ENCODE data around the gene PMS2. TPM values are rescaled to one million over a fixed set of nuclear protein-coding genes. Genes with fewer than 3 reads are reported as not detected.

The PMS2 gene
- total and polyA plus RNA-seq, 5 donors from 2014 or later, result 7.1 to 13.4 (median 9.1) TPM

- H3K27me3 ChIP-seq (ENCODE audit: control insufficient read depth, insufficient read depth, low read length), result no peaks in the 10 kb centered on the region
- no peaks in the 10 kb centered on the region for H3K27me3 Mint-ChIP-seq
- H3K4me3 ChIP-seq (ENCODE audit: low read depth, low read length), result peak overlapping the region; percentile 51
- no peaks in the 10 kb centered on the region for H3K9me3 ChIP-seq (ENCODE audit: control insufficient read depth in 2 of 2, low read length in 2 of 2)
- peaks cover 15% of the 10 kb centered on the region for H3K4me1 ChIP-seq (ENCODE audit: control insufficient read depth, insufficient read depth, low read length, poor library complexity, severe bottlenecking)
- DNase-seq (peak; percentile 54 to 90 (median 71)), ATAC-seq (ENCODE audit: low read depth in 2 of 2) (peak; percentile 99 to 100)
- H3K36me3 ChIP-seq (ENCODE audit: control insufficient read depth, insufficient read depth, low read length), result peaks cover 71% of the 10 kb centered on the region
- H3K27ac ChIP-seq (ENCODE audit: insufficient read depth, low read length, poor library complexity, severe bottlenecking), result peak overlapping the region; percentile 57
- peaks cover 47% of the 10 kb centered on the region for H3K36me3 Mint-ChIP-seq
- H3K4me3 Mint-ChIP-seq, result peak overlapping the region; percentile 59 to 88 (median 80)
- peak overlapping the region; percentile 28 to 94 (median 83) for H3K27ac Mint-ChIP-seq
- no peaks in the 10 kb centered on the region for H3K9me3 Mint-ChIP-seq
- peaks cover 10 to 26% (median 14%) of the 10 kb centered on the region in 4 donors for H3K4me1 Mint-ChIP-seq
Observed at GRCh38 chr7:6026011-6026819, 17.4 kb upstream of the PMS2 start.

GRCh38 chr7:6023974-6024435 lies 15.2 kb upstream of the PMS2 start:
- peaks cover 74% of the 10 kb centered on the region for H3K36me3 ChIP-seq (ENCODE audit: control insufficient read depth, insufficient read depth, low read length)
- no peak for ATAC-seq (ENCODE audit: low read depth in 2 of 2)
- H3K36me3 Mint-ChIP-seq, result peaks cover 55% of the 10 kb centered on the region

GRCh38 chr7:6022707-6023106 lies 13.9 kb upstream of the PMS2 start:
- Mint-ChIP-seq H3K27ac (no peak overlapping the region), H3K36me3 (peaks cover 47% of the 10 kb centered on the region), H3K27me3 (no peaks in the 10 kb centered on the region), H3K4me1 (peaks cover 6 to 20% (median 12%) of the 10 kb centered on the region in 4 donors), H3K4me3 (no peak overlapping the region), H3K9me3 (no peaks in the 10 kb centered on the region)
- Histone ChIP-seq H3K27ac (ENCODE audit: insufficient read depth, low read length, poor library complexity, severe bottlenecking) (no peak overlapping the region), H3K9me3 (ENCODE audit: control insufficient read depth in 2 of 2, low read length in 2 of 2) (no peaks in the 10 kb centered on the region), H3K36me3 (ENCODE audit: control insufficient read depth, insufficient read depth, low read length) (peaks cover 68% of the 10 kb centered on the region), H3K4me3 (ENCODE audit: low read depth, low read length) (no peak overlapping the region), H3K27me3 (ENCODE audit: control insufficient read depth, insufficient read depth, low read length) (no peaks in the 10 kb centered on the region), H3K4me1 (ENCODE audit: control insufficient read depth, insufficient read depth, low read length, poor library complexity, severe bottlenecking) (peaks cover 15% of the 10 kb centered on the region)
- DNase-seq (no peak), ATAC-seq (ENCODE audit: low read depth in 2 of 2) (no peak)

More at GRCh38 chr7:6023974-6024435, 15.2 kb upstream of the PMS2 start:
- H3K27me3 ChIP-seq (ENCODE audit: control insufficient read depth, insufficient read depth, low read length), result no peaks in the 10 kb centered on the region
- no peak for DNase-seq
- Mint-ChIP-seq H3K4me1 (peaks cover 10 to 26% (median 16%) of the 10 kb centered on the region in 4 donors), H3K4me3 (no peak overlapping the region), H3K27ac (peak overlapping the region in 2 of 3 donors; percentile 68 to 75), H3K27me3 (no peaks in the 10 kb centered on the region), H3K9me3 (no peaks in the 10 kb centered on the region)
- no peak overlapping the region for H3K27ac ChIP-seq (ENCODE audit: insufficient read depth, low read length, poor library complexity, severe bottlenecking)
- H3K9me3 ChIP-seq (ENCODE audit: control insufficient read depth in 2 of 2, low read length in 2 of 2), result no peaks in the 10 kb centered on the region
- H3K4me1 ChIP-seq (ENCODE audit: control insufficient read depth, insufficient read depth, low read length, poor library complexity, severe bottlenecking), result peaks cover 15% of the 10 kb centered on the region
- H3K4me3 ChIP-seq (ENCODE audit: low read depth, low read length), result no peak overlapping the region

- Mint-ChIP-seq H3K27me3 (no peaks in the 10 kb centered on the region), H3K9me3 (no peaks in the 10 kb centered on the region), H3K4me1 (peaks cover 0 to 5% (median 2%) of the 10 kb centered on the region in 4 donors), H3K4me3 (no peak overlapping the region), H3K27ac (peak overlapping the region in 1 of 3 donors; percentile 20), H3K36me3 (peaks cover 42% of the 10 kb centered on the region)
- no peak for ATAC-seq (ENCODE audit: low read depth in 2 of 2)
- no peak overlapping the region for H3K27ac ChIP-seq (ENCODE audit: insufficient read depth, low read length, poor library complexity, severe bottlenecking)
- H3K36me3 ChIP-seq (ENCODE audit: control insufficient read depth, insufficient read depth, low read length), result peaks cover 71% of the 10 kb centered on the region
- H3K9me3 ChIP-seq (ENCODE audit: control insufficient read depth in 2 of 2, low read length in 2 of 2), result no peaks in the 10 kb centered on the region
- H3K27me3 ChIP-seq (ENCODE audit: control insufficient read depth, insufficient read depth, low read length), result no peaks in the 10 kb centered on the region
- peaks cover under 1% of the 10 kb centered on the region for H3K4me1 ChIP-seq (ENCODE audit: control insufficient read depth, insufficient read depth, low read length, poor library complexity, severe bottlenecking)
- H3K4me3 ChIP-seq (ENCODE audit: low read depth, low read length), result no peak overlapping the region
- no peak for DNase-seq
Observed at GRCh38 chr7:6020371-6021286, 11.8 kb upstream of the PMS2 start.

GRCh38 chr7:6016653-6016966 lies 7.8 kb upstream of the PMS2 start:
- DNase-seq (no peak), ATAC-seq (ENCODE audit: low read depth in 2 of 2) (no peak)
- H3K27me3 Mint-ChIP-seq, result no peaks in the 10 kb centered on the region
- peaks cover 22% of the 10 kb centered on the region for H3K36me3 Mint-ChIP-seq
- Histone ChIP-seq H3K9me3 (ENCODE audit: control insufficient read depth in 2 of 2, low read length in 2 of 2) (no peaks in the 10 kb centered on the region), H3K36me3 (ENCODE audit: control insufficient read depth, insufficient read depth, low read length) (peaks cover 38% of the 10 kb centered on the region), H3K27me3 (ENCODE audit: control insufficient read depth, insufficient read depth, low read length) (no peaks in the 10 kb centered on the region), H3K4me3 (ENCODE audit: low read depth, low read length) (no peak overlapping the region), H3K27ac (ENCODE audit: insufficient read depth, low read length, poor library complexity, severe bottlenecking) (no peak overlapping the region), H3K4me1 (ENCODE audit: control insufficient read depth, insufficient read depth, low read length, poor library complexity, severe bottlenecking) (no peaks in the 10 kb centered on the region)
- H3K4me3 Mint-ChIP-seq, result no peak overlapping the region
- no peaks in the 10 kb centered on the region for H3K9me3 Mint-ChIP-seq
- H3K4me1 Mint-ChIP-seq, result peaks cover 5 to 18% (median 11%) of the 10 kb centered on the region in 4 donors
- H3K27ac Mint-ChIP-seq, result no peak overlapping the region

GRCh38 chr7:6015917-6016652 lies 7.2 kb upstream of the PMS2 start:
- DNase-seq, result no peak
- H3K27ac Mint-ChIP-seq, result peak overlapping the region in 1 of 3 donors; percentile 29

More at GRCh38 chr7:6015917-6016652, 7.2 kb upstream of the PMS2 start:
- H3K4me3 Mint-ChIP-seq, result no peak overlapping the region
- H3K4me1 Mint-ChIP-seq, result peaks cover 5 to 23% (median 16%) of the 10 kb centered on the region in 4 donors
- H3K36me3 Mint-ChIP-seq, result peaks cover 18% of the 10 kb centered on the region
- no peak overlapping the region for H3K27ac ChIP-seq (ENCODE audit: insufficient read depth, low read length, poor library complexity, severe bottlenecking)
- H3K4me3 ChIP-seq (ENCODE audit: low read depth, low read length), result no peak overlapping the region
- H3K9me3 Mint-ChIP-seq, result no peaks in the 10 kb centered on the region
- no peaks in the 10 kb centered on the region for H3K27me3 Mint-ChIP-seq
- H3K4me1 ChIP-seq (ENCODE audit: control insufficient read depth, insufficient read depth, low read length, poor library complexity, severe bottlenecking), result peaks cover under 1% of the 10 kb centered on the region
- peaks cover 34% of the 10 kb centered on the region for H3K36me3 ChIP-seq (ENCODE audit: control insufficient read depth, insufficient read depth, low read length)
- ATAC-seq (ENCODE audit: low read depth in 2 of 2), result no peak
- H3K9me3 ChIP-seq (ENCODE audit: control insufficient read depth in 2 of 2, low read length in 2 of 2), result no peaks in the 10 kb centered on the region
- no peaks in the 10 kb centered on the region for H3K27me3 ChIP-seq (ENCODE audit: control insufficient read depth, insufficient read depth, low read length)

Data from CD4-positive, CD25-positive, alpha-beta regulatory T cell (primary cell).